Brain pericyte (primary cell): ENCODE data around the gene KLRK1.
"Not testable (repeated sequence)": the region's sequence is repeated elsewhere in the genome, so short reads cannot be mapped to it uniquely, and the experiment has no call there.

ENCODE experiments used
- DNase-seq: peaks from one replicate; pipeline ENCODE4 v3.0.0-alpha.2; 2012; ENCODE audit warnings: low read depth, low spot score

Gene KLRK1

DNA sequence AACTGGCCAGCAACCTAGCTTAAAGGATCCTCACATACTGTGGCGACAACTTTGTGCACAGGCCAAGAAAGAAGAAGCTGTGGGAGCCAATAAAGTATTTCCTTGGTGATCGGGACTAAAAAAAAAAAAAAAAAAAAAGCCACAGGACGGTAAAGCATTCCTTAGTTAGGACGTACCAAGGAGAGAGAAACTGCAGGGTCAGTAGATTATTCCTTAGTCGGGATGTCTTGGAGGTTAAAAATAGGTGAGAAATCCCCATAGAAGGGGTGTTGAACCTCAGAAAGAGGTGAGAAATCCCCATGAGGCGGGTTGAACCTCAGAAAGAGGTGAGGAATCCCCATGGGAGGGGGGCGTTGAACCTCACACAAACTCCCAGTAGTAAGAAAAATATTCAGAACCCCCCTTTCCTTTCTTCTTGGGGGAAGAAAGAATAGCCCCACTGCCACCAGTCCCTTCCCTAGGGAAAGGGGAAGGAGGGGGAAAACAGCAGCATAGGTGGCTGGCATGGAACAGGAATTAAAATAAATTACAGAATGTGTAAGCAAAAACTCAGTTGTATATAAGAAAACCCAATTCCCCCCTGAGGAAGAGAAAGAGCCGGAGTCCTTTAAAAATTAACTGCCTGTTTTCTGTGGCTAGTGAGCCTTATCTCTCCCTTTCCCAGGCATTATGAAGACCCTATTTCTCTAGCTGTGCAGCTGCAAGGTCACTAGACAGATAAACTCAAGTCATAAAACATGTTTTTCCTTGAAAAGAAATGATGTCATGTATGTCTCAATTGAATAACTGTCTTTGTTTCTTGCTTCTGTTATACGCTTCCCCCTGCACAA, 26.8 kb downstream of the KLRK1 start:
- no peak for DNase-seq

DNA sequence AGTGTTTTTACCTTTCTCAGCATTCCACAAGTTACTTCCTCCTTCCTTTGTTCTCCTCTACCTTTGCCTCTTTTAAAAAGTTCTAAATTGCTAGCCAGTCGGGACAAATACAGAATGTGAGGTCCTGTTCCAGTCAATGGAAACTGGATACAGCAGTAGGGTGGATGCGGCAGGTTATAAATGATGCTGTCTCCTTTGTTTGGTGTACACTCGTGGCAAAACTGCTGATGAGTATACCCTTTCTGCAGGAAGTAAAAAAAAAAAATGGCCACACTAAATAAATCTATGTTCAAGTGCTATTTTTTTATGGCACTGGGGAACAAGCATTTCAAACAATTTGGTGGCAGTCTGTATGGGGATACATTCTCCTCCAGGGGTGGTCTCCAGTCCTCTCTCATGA, 27.5 kb downstream of the KLRK1 start:
- no peak for DNase-seq

DNA sequence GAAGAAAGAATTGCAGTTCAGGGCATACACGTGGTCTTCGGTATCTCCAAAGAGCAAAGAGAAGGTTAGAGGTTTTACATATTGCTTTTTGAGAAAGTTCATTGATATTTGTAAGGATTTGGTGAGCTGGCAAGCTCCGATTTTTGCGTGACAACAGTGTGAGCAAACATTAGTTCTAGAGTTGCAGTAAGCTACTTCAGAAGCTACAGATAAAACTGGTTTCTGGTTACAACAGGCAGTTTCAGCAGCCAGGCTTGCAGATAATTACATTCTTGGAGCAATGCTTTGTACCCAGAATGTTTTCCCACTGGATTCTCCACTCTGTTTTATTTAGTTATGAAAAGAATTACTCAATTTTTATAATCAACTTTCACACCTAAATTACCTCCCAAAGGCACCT, 28.2 kb downstream of the KLRK1 start:
- DNase-seq = no peak

DNA sequence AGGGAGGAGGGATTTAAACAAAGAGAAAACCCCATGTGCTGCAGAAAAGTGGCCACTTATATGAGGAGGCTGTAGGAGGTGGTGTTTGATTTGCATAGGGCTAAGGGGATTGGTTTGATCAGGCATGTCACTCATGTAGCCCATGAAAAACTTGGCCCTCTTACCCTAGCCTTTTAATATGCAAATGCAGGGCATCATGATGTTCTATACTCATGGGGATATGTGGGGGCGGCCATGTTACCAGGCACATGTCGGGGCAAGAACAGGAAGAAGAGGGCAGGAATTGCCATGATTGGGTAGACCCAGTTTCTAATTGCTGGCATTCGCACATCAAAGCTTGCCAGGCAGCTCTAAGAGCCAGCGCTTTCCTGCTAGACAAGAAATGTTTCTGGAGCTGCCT, 28.8 kb downstream of the KLRK1 start:
- DNase-seq = no peak

DNA sequence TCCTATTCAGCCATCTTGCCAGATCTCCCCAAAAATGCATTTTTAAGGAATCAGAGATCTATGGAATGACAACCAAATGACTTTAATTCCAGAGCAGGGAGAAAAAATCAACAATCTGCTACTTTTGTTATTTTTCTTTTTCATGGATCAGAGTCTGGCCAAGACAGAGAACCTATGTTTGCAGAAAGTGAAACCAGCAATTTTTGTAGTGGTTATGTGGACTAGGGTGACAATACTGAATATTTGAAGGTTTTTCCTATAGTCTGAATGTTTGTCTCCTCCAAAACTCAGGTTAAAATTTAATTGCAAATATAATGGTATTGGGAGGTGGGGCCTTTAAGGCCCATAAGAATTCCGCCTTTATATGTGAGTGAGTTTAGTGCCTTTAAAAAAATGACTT, 30.9 kb downstream of the KLRK1 start:
- DNase-seq = no peak

DNA sequence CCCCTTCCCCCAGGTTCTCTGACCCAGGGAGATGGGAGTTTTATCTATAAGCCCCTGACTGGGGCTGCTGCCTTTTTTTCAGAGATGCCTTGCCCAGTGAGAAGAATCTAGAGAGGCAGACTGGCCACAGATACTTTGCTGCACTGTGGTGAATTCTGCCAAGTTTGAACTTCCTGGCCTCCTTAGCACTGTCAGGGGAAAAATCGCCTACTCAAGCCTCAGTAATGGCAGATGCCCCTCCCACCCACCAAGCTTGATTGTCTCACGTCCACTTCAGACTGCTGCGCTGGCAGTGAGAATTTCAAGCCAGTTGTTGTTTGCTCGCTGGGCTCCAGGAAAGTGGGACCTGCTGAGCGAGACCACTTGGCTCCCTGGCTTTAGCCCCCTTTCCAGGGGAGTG, 31.7 kb downstream of the KLRK1 start:
- DNase-seq = no peak

DNA sequence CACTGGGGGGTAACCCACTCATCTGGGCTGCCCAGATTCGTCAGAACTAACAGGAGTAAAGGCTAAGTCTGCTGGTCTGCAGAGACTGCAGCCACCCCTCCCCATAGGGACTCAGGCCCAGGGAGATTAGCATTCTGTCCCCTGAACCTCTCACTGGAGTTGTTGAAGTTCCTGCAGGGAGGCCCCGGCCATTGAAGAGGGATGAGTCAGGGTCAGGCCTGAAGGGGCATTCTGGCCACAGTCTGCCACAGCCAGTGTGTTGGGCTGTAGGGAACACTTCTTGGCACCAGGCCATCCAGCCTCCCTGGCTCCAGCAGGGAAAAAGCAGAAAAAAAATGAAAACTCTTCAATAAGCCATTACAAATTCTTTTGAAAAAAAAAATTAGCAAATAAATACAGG, 35.3 kb downstream of the KLRK1 start:
- no peak for DNase-seq

DNA sequence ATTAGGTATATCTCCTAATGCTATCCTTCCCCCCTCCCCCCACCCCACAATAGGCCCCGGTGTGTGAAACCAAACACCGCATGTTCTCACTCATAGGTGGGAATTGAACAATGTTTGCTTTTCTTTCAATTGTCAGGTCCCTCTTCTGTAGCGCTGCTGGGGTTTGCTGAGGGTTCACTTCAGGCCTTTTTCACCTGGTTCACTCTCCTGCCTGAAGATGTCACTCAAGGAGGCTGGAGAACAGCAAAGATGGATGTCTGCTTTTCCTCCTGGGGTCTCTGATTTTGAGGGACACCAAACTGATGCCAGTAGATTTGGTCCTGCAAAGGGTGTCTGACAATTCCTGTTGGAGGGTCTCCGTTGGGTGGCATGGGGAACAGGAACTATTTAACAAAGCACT, 35.8 kb downstream of the KLRK1 start:
- no peak for DNase-seq

DNA sequence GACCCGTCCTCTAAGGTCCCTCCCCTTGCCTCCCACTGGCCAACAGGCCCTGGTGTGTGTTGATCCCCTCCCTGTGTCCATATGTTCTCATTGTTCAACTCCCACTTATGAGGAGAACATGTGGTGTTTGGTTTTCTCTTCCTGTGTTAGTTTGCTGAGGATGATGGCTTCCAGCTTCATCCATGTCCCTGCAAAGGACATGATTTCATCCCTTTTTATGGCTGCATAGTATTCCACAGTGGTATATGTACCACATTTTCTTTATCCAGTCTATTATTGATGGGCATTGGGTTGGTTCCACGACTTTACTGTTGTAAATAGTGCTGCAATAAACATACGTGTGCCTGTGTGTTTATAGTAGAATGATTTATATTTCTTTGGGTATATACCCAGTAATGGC, 38.4 kb downstream of the KLRK1 start:
- not testable (repeated sequence) for DNase-seq

DNA sequence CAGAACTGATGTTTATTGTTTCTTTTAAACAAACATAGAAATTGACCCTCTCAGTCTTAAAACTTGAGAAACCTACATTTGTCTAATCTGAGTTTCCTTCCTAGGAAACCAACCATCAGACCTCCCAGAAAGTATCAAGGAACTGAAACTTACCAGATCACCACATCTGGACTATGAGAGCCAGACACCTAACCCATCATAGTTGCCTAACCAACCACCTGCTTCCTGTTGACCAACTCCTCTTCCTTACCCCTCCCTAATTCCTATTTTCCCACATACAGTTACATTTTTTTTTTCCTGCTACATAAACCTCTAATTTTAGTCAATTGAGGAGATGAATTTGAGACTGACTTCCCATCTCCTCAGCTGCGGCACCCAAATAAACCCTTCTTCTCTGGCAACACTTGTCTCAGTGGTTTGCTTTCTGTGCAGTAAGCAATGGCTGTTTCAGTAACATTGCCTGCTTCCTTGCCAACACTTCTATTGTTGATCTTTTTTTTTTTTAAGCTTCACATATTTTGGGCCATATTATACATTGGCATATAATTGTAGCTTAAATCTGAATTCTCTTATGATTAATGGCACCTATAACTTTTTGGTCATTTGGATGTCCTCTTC, 47.8 kb downstream of the KLRK1 start:
- no peak for DNase-seq

DNA sequence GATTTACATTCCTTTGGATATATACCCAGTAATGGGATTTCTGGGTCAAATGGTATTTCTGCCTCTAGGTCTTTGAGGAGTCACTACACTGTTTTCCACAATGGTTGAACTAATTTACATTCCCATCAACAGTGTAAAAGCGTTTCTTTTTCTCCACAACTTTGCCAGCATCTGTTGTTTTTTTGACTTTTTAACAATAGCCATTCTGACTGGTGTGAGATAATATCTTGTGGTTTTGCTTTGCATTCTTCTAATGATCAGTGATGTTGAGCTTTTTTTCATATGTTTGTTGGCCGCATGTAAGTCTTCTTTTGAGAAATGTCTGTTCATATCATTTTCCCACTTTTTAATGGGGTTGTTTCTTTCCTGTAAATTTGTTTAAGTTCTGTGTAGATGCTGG, 48.9 kb downstream of the KLRK1 start:
- not testable (repeated sequence) for DNase-seq

DNA sequence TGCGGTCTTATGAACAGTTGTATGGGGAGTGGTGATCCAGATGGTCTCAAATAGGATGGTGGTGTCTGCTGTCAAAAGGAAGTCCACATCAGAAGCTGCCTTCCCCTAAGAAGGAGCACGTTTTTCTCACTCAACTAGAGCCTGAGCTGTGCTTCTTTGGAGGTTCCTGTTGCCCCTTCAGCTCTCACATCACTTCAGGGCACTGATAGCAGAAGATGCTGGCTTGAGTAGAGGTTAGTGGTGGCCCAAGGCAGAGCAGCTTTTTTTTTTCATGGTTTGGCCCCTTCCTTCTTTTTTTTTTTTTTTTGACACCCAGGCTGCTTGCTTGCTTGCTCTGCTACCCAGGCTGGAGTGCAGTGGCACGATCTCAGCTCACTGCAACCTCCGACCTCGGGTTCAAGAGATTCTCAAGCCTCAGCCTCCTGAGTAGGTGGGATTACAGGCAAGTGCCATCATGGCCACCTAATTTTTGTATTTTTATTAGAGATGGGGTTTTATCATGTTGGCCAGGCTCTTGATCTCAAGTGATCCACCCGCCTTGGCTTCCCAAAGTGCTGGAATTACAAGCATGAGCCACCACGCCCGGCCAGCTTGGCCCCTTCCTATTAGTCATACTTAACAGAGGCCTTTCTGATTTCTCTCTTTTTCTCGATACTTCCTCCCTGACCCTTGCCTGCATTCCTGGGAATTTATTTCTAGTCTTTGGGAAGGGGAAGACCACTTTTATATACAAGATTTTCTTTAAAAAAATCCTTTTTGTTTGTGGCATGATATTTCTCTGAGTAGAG, 50.6 kb downstream of the KLRK1 start:
- DNase-seq = no peak

DNA sequence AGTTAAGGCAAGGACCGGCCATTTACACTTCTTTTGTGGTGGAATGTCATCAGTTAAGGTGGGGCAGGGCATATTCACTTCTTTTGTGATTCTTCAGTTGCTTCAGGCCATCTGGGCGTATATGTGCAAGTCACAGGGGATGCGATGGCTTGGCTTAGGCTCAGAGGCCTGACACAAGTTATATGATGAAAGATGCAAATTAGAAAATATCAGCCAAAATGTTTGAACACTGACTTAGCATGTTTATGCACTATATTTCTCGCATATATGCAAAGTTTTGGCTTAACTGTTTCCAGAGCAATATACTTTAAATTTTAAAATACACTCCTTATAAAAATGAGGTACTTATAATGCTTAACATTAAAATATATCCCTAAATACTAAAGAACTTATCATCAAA, 51.4 kb downstream of the KLRK1 start:
- not testable (repeated sequence) for DNase-seq

DNA sequence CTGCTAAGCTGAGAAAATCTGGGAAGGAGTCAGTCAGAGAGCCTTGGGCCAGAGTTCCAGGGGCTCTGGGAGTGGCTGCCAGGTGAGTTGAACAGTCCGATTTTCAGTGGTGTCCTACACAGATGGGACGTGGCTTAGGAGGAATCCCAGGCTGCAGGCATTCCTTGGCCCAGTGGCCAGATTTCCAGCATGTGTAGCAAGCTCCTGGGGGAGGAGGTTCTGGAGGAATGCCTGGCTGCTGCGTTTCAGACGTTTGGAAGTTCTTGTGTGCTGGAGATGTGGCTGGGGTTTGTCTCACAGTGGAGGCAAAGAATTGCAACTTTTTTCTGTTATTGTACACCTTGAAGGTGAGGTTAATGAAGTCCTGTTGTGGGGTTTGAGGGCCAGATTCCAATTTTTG, 53.6 kb downstream of the KLRK1 start:
- not testable (repeated sequence) for DNase-seq

DNA sequence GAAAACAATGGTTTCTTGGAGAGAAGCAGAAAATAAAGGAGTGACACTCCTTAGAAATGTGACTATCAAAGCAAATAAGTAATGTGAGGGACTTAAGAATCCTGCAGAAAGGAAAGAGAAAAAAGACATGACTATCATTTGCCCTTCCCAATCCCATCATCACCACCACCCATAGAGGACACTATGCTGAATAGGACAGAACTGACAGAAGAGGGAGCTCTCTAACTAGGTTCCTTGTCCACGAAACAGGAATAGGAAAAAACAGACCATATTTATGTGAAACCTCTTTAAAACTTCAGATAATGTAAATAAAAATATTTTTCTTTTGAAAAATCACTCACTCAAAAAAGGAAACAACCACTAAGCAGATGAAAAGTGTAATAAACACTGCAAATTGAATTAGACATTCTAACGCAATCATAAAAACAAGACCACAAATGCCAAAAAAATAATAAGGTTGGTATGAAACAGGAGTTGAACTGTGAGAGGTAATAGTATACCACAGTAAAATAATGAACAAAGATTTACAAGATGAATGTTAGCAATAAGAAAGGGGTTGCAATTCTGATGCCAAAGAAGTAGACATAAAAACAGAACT, 58.1 kb downstream of the KLRK1 start:
- DNase-seq = peak; percentile 12

DNA sequence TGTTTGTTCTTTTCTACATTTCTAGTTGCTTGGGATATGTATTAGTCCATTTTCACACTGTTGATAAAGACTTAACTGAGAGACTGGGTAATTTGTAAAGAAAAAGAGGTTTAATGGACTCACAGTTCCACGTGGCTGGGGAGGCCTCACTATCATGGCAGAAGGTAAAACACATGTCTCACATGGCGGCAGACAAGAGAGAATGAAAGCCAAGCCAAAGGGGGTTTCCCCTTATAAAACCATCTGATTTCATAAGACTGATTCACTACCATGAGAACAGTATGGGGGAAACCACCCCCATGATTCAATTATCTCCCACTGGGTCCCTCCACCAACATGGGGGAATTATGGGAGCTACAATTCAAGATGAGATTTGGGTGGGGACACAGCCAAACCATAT, 61.1 kb downstream of the KLRK1 start:
- DNase-seq = not testable (repeated sequence)
